AG09309 (cell line): Measurements from ENCODE around the gene EFHD2.

Source experiments
- DNase-seq: peaks from one replicate; pipeline ENCODE4 v3.0.0-alpha.2; 2010; ENCODE audit warnings: low read depth
- H3K4me3 ChIP-seq: 2 replicates; pipeline ENCODE4 v1.5.1; 2011; ENCODE audit warnings: mild to moderate bottlenecking, low read depth, low read length, moderate library complexity; ENCODE audit not compliant: control insufficient read depth
- TF ChIP-seq, protein P1 (sequence below): IDR thresholded peaks from 2 replicates; pipeline ENCODE4 v1.5.1; 2011; ENCODE audit warnings: mild to moderate bottlenecking, low read depth, low read length, inconsistent platforms; ENCODE audit not compliant: insufficient read depth, control insufficient read depth; ENCODE audit errors: missing control alignments

Gene EFHD2

GRCh38 chr1:15439325-15439724, 29.6 kb downstream of the EFHD2 start:
- no peak for DNase-seq
- TF ChIP-seq, protein P1, sequence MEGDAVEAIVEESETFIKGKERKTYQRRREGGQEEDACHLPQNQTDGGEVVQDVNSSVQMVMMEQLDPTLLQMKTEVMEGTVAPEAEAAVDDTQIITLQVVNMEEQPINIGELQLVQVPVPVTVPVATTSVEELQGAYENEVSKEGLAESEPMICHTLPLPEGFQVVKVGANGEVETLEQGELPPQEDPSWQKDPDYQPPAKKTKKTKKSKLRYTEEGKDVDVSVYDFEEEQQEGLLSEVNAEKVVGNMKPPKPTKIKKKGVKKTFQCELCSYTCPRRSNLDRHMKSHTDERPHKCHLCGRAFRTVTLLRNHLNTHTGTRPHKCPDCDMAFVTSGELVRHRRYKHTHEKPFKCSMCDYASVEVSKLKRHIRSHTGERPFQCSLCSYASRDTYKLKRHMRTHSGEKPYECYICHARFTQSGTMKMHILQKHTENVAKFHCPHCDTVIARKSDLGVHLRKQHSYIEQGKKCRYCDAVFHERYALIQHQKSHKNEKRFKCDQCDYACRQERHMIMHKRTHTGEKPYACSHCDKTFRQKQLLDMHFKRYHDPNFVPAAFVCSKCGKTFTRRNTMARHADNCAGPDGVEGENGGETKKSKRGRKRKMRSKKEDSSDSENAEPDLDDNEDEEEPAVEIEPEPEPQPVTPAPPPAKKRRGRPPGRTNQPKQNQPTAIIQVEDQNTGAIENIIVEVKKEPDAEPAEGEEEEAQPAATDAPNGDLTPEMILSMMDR: no peak
- no peak overlapping the region for H3K4me3 ChIP-seq

GRCh38 chr1:15440357-15440756, 30.7 kb downstream of the EFHD2 start:
- TF ChIP-seq, protein P1: no peak
- DNase-seq: no peak
- H3K4me3 ChIP-seq: no peak overlapping the region

DNA sequence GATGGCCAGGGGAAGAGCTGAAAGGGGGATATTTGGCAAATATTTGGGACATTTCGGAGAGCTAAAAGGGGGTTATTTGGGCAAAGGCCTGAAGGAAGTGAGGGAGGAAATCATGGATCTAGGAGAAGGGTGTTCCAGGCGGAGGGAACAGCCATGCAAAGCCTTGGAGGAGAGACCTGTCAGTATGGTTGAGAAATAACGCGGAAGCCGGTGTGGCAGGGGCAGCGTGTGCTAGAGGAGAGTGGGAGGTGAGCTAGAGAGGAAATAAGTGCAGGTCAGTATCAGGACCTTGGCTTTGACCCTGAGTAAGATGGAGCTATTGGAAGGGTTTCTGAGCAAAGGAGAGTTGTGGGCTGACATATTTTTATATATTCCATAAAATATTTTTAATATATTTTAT, 31.6 kb downstream of the EFHD2 start:
- no peak overlapping the region for H3K4me3 ChIP-seq
- TF ChIP-seq, protein P1: no peak
- no peak for DNase-seq

DNA sequence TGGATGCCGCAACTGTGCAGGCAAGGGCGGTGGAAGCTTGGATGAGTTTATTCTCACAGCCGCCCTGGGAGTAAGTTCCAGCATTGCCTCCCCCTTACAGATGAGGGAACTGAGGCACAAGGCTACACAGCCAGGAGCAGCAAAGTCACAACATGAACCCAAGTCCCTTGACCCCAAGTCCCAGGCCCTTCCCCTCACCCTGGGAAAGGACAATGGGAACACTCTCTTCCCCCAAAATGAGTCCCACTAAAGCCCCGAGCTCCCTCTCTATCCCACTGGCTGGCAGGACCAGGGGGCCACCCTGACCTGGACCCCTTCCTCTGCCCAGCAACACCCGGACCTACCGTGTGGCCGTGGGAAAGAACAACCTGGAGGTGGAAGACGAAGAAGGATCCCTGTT, 32.4 kb downstream of the EFHD2 start:
- no peak overlapping the region for H3K4me3 ChIP-seq
- TF ChIP-seq, protein P1: no peak
- no peak for DNase-seq

GRCh38 chr1:15442759-15443158, 33.1 kb downstream of the EFHD2 start:
- DNase-seq: no peak
- TF ChIP-seq, protein P1: no peak
- H3K4me3 ChIP-seq: no peak overlapping the region

DNA sequence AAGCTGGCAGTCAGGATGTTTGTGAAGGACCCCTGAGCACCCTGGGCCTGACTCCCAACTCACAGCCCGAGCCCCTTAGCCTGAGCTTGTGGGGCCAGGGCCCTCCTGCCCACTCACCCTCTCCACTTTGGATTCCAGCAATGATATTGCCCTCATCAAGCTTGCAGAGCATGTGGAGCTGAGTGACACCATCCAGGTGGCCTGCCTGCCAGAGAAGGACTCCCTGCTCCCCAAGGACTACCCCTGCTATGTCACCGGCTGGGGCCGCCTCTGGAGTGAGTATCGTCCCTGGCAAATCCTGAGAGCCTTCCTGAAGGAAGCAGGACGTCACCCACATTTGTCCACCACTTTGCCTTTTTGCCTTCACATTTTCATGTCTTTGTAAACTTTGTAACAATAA, 33.6 kb downstream of the EFHD2 start:
- no peak for DNase-seq
- TF ChIP-seq, protein P1: no peak
- H3K4me3 ChIP-seq: no peak overlapping the region
